Activated T-helper 1 cell treated with anti-CD3 and anti-CD28 coated beads, Interleukin-12 subunit alpha, Interleukin-12 subunit beta, Interleukin-2, Interleukin-4 antibody, amounts not matched to agents 30 ng/mL and 10 ng/mL and 1 ng/mL, durations not matched to agents 14 hours and 24 hours and 36 hours (primary cell): ENCODE results near the gene SFMBT1. TPM values are rescaled to one million over a fixed set of nuclear protein-coding genes. Genes with fewer than 3 reads are reported as not detected.

Experiments used
- total RNA-seq: library from RNA; stranded (reverse); gene quantifications from 2 replicates; pipeline ENCODE4 v1.2.3, GENCODE V29; 2022

SFMBT1 gene
- total RNA-seq, 1 donor from 2014 or later, result 28.4 TPM

Other genes starting within 250 kb of the SFMBT1 start
- 3.1 and 4.8 TPM in 2 replicates for gene ITIH4, start 215.4 kb downstream of the SFMBT1 start, total RNA-seq
- 1.7 TPM in 1 of 2 replicates, not detected in the other for gene MUSTN1, start 211.1 kb downstream of the SFMBT1 start, total RNA-seq
- 19.8 and 20.1 TPM in 2 replicates for gene STIMATE, start 148.5 kb downstream of the SFMBT1 start, total RNA-seq
- gene RFT1, start 84.4 kb upstream of the SFMBT1 start, total RNA-seq, result 44.9 and 46.2 TPM in 2 replicates
- 24.8 and 28.0 TPM in 2 replicates for gene PRKCD, start 115.1 kb upstream of the SFMBT1 start, total RNA-seq
- gene TKT, start 209.9 kb upstream of the SFMBT1 start, total RNA-seq, result 332 and 351 TPM in 2 replicates